GM10847 (cell line): Measurements from ENCODE around the gene SLX1A.
"Not testable (repeated sequence)": the region's sequence is repeated elsewhere in the genome, so short reads cannot be mapped to it uniquely, and the experiment has no call there.

ENCODE experiments used
- POLR2A ChIP-seq: IDR thresholded peaks from 2 replicates; pipeline ENCODE4 v1.6.1; 2011; ENCODE audit not compliant: insufficient read length; ENCODE audit errors: extremely low read depth

SLX1A gene

GRCh38 chr16:30193615-30194014 lies at the start of gene SLX1A, which contains the start of gene BOLA2B:
Gene SLX1A, plus strand, starts transcription at chr16:30193875. Its CDS starts 210 bp downstream, at chr16:30194085.
Gene BOLA2B, minus strand, starts transcription at chr16:30193666. Its CDS starts 71 bp downstream, at chr16:30193595.
- TF ChIP-seq POLR2A = not testable (repeated sequence)

- TF ChIP-seq POLR2A = no peak
Observed at GRCh38 chr16:30144017-30144416, 49.7 kb upstream of the SLX1A start.

DNA sequence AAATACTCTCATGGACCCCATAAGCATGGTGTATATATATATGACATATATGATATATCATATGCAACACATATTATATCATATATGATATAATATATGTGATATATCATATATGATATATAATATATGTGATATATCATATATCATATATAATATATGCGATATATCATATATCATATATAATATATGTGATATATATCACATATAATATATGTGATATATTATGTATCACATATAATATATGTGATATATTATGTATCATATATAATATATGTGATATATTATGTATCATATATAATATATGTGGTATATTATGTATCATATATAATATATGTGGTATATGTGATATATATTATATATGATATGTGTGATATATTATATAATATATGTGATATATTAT lies 48.8 kb upstream of the SLX1A start:
- TF ChIP-seq POLR2A = no peak

DNA sequence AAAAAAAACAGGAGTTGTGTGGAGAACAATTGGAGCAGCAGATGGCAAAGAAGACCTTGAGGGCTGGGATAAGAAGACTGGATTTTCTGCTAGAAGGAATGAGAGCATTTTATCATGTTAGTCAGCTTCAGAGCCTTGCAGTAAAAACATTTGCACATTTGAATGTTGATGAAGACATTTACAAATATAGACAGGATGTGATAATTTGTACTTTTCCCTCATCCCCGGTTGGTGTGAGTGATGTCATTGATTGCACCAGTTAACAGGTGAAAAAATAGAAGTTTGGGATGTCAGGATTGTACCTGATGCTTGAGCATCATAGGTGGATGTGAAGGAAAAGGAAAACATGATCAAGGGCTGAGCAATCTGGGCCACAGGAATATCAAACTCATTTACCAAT lies 48.0 kb upstream of the SLX1A start:
- TF ChIP-seq POLR2A = no peak

DNA sequence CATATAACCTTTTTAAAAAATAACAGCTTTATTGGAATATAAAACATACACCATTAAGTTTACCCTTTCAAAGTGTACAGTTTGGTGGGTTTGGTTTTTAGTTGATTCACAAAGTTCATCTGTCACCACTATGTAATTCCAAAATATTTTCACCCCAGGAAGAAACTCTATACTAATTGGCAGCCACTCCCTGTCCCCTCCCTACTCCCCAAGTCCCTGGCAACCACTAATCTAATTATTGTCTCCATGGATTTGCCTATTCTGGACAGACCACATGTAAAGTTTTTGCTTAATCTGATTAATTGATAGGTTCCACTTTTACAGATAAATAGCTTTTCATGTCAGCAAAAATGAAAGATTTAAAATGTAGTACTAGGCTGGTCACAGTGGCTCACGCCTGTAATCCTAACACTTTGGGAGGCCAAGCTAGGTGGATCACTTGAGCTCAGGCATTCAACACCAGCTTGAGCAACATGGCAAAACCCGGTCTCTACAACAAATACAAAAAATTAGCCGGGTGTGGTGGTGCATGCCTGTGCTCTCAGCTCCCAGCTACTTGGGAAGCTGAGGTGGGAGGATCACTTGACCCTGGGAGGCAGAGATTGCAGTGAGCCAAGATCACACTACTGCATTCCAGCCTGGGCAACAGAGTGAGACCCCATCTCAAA lies 45.7 kb upstream of the SLX1A start:
- no peak for TF ChIP-seq POLR2A

GRCh38 chr16:30149250-30149930 lies 44.3 kb upstream of the SLX1A start:
- TF ChIP-seq POLR2A = no peak

DNA sequence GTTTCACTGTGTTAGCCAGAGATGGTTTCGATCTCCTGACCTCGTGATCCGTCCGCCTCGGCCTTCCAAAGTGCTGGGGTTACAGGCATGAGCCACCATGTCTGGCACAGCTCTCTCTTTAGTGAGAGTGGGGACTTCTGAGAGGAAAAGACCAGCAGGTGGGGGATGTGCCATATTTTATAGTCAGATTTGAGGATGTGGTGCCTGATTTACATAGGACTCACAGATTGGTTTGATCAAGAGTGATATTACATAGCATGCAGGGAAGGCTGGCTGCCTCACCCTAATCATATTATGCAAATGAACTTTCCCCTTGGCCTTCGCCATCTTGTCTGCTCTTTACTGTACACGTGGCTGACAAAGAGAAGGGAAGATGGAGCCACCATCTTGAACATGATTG lies 42.6 kb upstream of the SLX1A start:
- no peak for TF ChIP-seq POLR2A

DNA sequence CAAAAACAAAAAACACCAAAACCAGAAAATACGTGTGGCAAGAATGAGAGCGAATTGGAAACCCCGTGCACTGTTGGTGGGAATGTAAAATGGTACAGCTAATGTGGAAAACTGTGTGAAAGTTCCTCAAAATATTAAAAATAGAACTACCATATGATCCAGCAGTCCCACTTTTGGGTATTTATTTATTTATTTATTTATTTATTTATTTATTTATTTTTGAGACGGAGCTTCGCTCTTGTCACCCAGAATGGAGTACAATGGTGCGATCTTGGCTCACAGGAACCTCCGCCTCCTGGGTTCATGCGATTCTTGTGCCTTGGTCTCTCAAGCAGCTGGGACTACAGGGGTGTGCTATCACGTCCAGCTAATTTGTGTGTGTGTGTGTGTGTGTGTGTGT lies 41.2 kb upstream of the SLX1A start:
- TF ChIP-seq POLR2A = no peak

- no peak for TF ChIP-seq POLR2A
Observed at GRCh38 chr16:30155188-30155587, 38.5 kb upstream of the SLX1A start.

DNA sequence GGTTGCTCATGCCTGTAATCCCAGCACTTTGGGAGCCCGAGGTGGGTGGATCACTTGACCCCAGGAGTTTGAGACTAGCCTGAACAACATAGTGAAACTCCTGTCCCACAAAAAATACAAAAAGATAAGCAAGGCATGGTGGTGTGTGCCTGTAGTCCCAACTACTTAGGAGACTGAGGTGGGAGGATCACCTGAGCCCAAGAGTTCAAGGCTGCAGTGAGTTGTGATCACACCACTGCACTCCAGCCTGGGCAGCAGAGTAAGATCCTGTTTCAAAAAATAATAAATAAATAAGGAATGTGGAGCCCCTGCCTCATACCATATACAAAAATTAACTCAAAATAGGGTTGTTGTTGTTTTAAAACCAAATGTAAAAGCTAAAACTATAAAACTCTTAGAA lies 36.5 kb upstream of the SLX1A start:
- TF ChIP-seq POLR2A = no peak

DNA sequence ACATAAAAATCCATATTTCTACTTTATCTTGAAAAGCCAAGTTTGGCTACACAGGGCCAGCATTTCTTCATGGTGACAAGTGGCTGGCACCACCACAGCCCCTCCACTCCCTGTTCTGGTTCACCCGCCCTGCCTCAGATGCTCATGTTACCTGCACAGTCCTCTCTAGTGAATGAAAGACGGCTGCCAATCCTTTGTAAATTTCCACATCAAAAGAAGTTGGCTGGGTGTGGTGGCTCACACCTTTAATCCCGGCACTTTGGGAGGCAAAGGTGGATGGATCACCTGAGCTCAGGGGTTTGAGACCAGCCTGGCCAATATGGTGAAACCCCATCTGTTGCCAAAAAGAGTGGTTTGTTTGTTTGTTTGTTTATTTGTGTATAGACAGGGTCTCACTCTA lies 30.1 kb upstream of the SLX1A start:
- TF ChIP-seq POLR2A = no peak

GRCh38 chr16:30166202-30166902 lies 27.3 kb upstream of the SLX1A start:
- TF ChIP-seq POLR2A = no peak

DNA sequence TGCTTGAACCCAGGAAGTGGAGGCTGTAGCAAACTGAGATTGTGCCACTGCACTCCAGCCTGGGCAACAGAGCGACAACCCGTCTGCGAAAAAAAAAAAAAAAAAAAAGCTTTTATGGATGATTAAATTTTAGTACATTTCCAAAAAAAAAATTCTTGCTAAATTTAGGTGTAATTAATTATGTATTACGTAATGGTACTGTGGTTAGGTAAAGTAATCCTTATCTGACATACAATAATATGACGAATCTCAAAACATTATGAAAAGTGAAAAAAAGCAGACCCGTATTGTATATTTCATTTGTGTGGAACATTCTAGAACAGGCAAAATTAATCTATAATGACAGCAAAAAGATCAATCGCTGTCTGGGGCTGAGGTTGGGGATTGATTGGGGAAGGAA lies 20.6 kb upstream of the SLX1A start:
- no peak for TF ChIP-seq POLR2A

DNA sequence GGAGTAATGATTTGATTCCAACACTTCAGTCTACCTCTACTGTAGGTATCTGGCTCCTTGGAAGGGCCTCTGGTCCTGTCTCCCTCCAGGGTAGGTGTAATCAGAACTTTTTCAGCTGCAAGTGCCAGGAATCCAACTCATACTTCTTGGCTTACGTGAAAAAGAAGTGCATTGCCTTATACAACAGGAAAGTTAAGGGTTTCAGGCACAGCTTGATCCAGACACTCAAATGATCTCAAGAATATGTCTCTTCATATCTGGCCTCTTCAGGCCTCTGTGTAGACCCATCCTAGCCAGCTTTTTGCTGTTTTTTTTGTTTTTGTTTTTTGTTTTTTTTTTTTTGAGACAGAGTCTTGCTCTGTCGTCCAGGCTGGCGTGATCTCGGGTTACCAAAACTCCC lies 14.5 kb upstream of the SLX1A start:
- TF ChIP-seq POLR2A = no peak

DNA sequence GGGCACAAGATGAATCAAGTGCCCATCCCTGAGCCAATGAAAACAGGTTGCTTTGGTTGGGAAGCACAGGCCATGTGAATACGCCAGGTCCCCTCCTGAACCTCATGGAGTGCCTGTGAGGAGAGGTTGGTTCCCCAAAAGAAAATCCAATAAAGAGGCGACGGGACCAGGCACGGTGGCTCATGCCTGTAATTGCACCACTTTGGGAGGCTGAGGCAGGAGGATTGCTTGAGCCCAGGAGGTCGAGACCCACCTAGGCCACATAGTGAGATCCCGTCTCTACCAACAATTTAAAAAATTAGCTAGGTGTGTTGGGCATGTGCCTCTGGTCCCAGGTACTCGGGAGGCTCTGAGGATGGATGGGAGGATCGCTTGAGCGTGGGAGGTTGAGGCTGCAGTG lies 13.7 kb upstream of the SLX1A start:
- TF ChIP-seq POLR2A = no peak

- TF ChIP-seq POLR2A = no peak
Observed at GRCh38 chr16:30180741-30181140, 12.9 kb upstream of the SLX1A start.
